CD14-positive monocyte (primary cell): ENCODE results near the gene DNAJC1. TPM values are rescaled to one million over a fixed set of nuclear protein-coding genes. Genes with fewer than 3 reads are reported as not detected.

Source experiments
- DNase-seq, 3 donors: peaks; one replicate each; pipeline ENCODE4 v3.0.0-alpha.2; 2011 to 2022
- H2AFZ ChIP-seq: 2 replicates; pipeline ENCODE4 v1.6.0; 2012; ENCODE audit warnings: mild to moderate bottlenecking, low read depth, low read length, inconsistent platforms; ENCODE audit not compliant: insufficient read depth, poor library complexity, severe bottlenecking
- H3K27ac ChIP-seq, 2 donors: 1 replicate in 1 of 2; 2 replicates in 1 of 2; pipeline ENCODE4 v1.5.1; 2012 to 2013; ENCODE audit warnings: low read length in 2 of 2, control low read depth in 1 of 2, inconsistent platforms in 1 of 2, low read depth in 1 of 2, mild to moderate bottlenecking in 1 of 2
- H3K27me3 ChIP-seq, 2 donors: one replicate each; pipeline versions ENCODE4 v1.6.0 to v1.6.1; 2011 to 2013; ENCODE audit warnings: low read length in 2 of 2; ENCODE audit not compliant: control insufficient read depth in 2 of 2, insufficient read depth in 2 of 2
- H3K36me3 ChIP-seq, 2 donors: replicated peaks in 1 of 2; 1 replicate in 1 of 2; 2 replicates in 1 of 2; pipeline versions ENCODE4 v1.5.1 to v1.6.1; 2012 to 2013; ENCODE audit warnings: low read length in 2 of 2, control low read depth in 1 of 2, inconsistent platforms in 1 of 2, mild to moderate bottlenecking in 1 of 2; ENCODE audit not compliant: insufficient read depth in 2 of 2, control insufficient read depth in 1 of 2
- H3K4me1 ChIP-seq, 2 donors: 1 replicate in 1 of 2; 2 replicates in 1 of 2; pipeline versions ENCODE4 v1.5.1 to v1.6.1; 2012 to 2013; ENCODE audit warnings: low read length in 2 of 2, control low read depth in 1 of 2, inconsistent platforms in 1 of 2, mild to moderate bottlenecking in 1 of 2, moderate library complexity in 1 of 2; ENCODE audit not compliant: insufficient read depth in 2 of 2, control insufficient read depth in 1 of 2
- H3K4me2 ChIP-seq: replicated peaks from 2 replicates; pipeline ENCODE3; 2012; ENCODE audit warnings: low read length, moderate library complexity, mild to moderate bottlenecking; ENCODE audit not compliant: poor library complexity, severe bottlenecking; ENCODE audit errors: extremely low read depth
- H3K4me3 ChIP-seq, 3 experiments: fragments of 200-600 bp in 1 of 3; sonication (generic) in 1 of 3; replicated peaks in 1 of 3; 1 replicate in 2 of 3; 2 replicates in 1 of 3; pipeline ENCODE4 v1.5.1; 2011 to 2013; ENCODE audit warnings: low read length in 3 of 3, mild to moderate bottlenecking in 3 of 3, control low read depth in 2 of 3, low read depth in 2 of 3, inconsistent platforms in 1 of 3, moderate library complexity in 1 of 3
- H3K79me2 ChIP-seq: 2 replicates; pipeline ENCODE4 v1.6.0; 2012; ENCODE audit warnings: mild to moderate bottlenecking, control low read depth, inconsistent platforms, low read length, moderate library complexity; ENCODE audit not compliant: insufficient read depth
- H3K9ac ChIP-seq: 2 replicates; pipeline ENCODE4 v1.6.0; 2017; ENCODE audit warnings: low read length, mild to moderate bottlenecking; ENCODE audit not compliant: insufficient read depth, poor library complexity, severe bottlenecking
- H3K9me3 ChIP-seq, 2 donors: replicated peaks in 1 of 2; 1 replicate in 1 of 2; 2 replicates in 1 of 2; pipeline versions ENCODE4 v1.5.1 to v1.6.1; 2012 to 2013; ENCODE audit warnings: low read length in 2 of 2, control low read depth in 1 of 2; ENCODE audit not compliant: control insufficient read depth in 1 of 2, insufficient read depth in 1 of 2
- H4K20me1 ChIP-seq: 2 replicates; pipeline ENCODE4 v1.6.0; 2012; ENCODE audit warnings: mild to moderate bottlenecking, low read length, control low read depth, moderate library complexity; ENCODE audit not compliant: insufficient read depth
- H3K27ac Mint-ChIP-seq, 7 donors: one replicate each; pipeline ENCODE4 v1.8.0; 2020; ENCODE audit warnings: mild to moderate bottlenecking in 7 of 7, mixed read lengths in 7 of 7, moderate library complexity in 6 of 7, inconsistent platforms in 2 of 7
- H3K27me3 Mint-ChIP-seq, 3 donors: one replicate each; pipeline ENCODE4 v1.8.0; 2021 to 2022; ENCODE audit warnings: low read depth in 3 of 3, mild to moderate bottlenecking in 3 of 3, mixed read lengths in 3 of 3, moderate library complexity in 3 of 3, inconsistent platforms in 1 of 3
- H3K36me3 Mint-ChIP-seq, 2 donors: one replicate each; pipeline ENCODE4 v1.8.0; 2020; ENCODE audit warnings: mixed read lengths in 2 of 2, inconsistent platforms in 1 of 2, mild to moderate bottlenecking in 1 of 2
- H3K4me1 Mint-ChIP-seq: one replicate; pipeline ENCODE4 v1.8.0; 2020; ENCODE audit warnings: mild to moderate bottlenecking, mixed read lengths
- H3K4me3 Mint-ChIP-seq, 2 donors: one replicate each; pipeline ENCODE4 v1.8.0; 2020; ENCODE audit warnings: mild to moderate bottlenecking in 2 of 2, mixed read lengths in 2 of 2, moderate library complexity in 1 of 2
- H3K9me3 Mint-ChIP-seq, 7 donors: one replicate each; pipeline ENCODE4 v1.8.0; 2020 to 2022; ENCODE audit warnings: mixed read lengths in 7 of 7, mild to moderate bottlenecking in 6 of 7, moderate library complexity in 6 of 7, inconsistent platforms in 2 of 7
- WGBS: methylation state at CpG from one replicate; pipeline ENCODE4 v1.1.5; 2013; ENCODE audit warnings: missing lambda C conversion rate; ENCODE audit not compliant: insufficient coverage; 5-methylcytosine and 5-hydroxymethylcytosine counted together
- intact Hi-C, 2 donors: fragments of 100-400 bp; cut with micrococcal nuclease; formaldehyde crosslinking; loops; one replicate each; pipeline versions ENCODE4 v1.15.0 to v1.15.1; 2023
- polyA plus RNA-seq, 3 donors: library from polyadenylated mRNA; depleted of rRNA in 1 of 3; unstranded in 2 of 3; stranded (reverse) in 1 of 3; fragments of 300-500 nt in 2 of 3; fragments of >200 nt in 1 of 3; fragmentation: Illumina TruSeq in 2 of 3; gene quantifications; 1 replicate in 2 of 3; 2 replicates in 1 of 3; pipeline ENCODE4 v1.2.3, GENCODE V29; 2012 to 2021
- TF ChIP-seq, protein P1 (sequence below): fragments of 200-600 bp; IDR thresholded peaks from one replicate; pipeline ENCODE4 v1.8.0; 2022; ENCODE audit warnings: antibody characterized with exemption, mild to moderate bottlenecking

Gene DNAJC1
- polyA plus RNA-seq, 3 donors, result 11.4 to 12.9 (median 12.5) TPM

DNA sequence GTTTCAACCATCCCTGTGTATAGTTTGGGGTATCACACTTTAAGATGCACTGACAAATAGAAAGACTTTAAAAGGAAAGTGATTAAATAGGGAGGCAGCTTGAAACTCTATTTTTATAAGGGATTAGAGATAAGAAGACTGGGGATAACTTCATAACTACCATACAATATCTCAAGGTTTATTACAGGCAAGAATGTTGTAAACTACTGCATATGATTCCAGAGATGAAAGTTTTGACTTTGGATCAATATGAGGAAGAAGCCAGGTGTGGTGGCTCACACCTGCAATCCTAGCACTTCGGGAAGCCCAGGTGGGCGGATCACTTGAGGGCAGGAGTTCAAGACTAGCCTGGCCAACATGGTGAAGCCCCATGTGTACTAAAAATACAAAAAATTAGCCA lies 96.1 kb downstream of the DNAJC1 start:
- no peak overlapping the region for H2AFZ ChIP-seq
- H3K4me2 ChIP-seq, result no peak overlapping the region
- no peaks in the 10 kb centered on the region for H3K79me2 ChIP-seq
- no peak overlapping the region for H3K4me3 ChIP-seq
- Mint-ChIP-seq H3K27ac (no peak overlapping the region), H3K9me3 (peaks cover 0 to 2% (median 0%) of the 10 kb centered on the region in 7 donors), H3K4me1 (no peaks in the 10 kb centered on the region), H3K27me3 (peaks cover 0 to 2% (median 0%) of the 10 kb centered on the region in 3 donors), H3K36me3 (peaks cover 17 to 24% of the 10 kb centered on the region in 2 donors), H3K4me3 (no peak overlapping the region)
- H3K4me1 ChIP-seq, result no peaks in the 10 kb centered on the region
- H4K20me1 ChIP-seq, result no peaks in the 10 kb centered on the region
- WGBS, result 100% methylated on average over 2 of the region's 2 CpGs
- no peaks in the 10 kb centered on the region for H3K27me3 ChIP-seq
- no peak overlapping the region for H3K9ac ChIP-seq
- H3K9me3 ChIP-seq, result no peaks in the 10 kb centered on the region
- DNase-seq, result no peak
- TF ChIP-seq, protein P1, sequence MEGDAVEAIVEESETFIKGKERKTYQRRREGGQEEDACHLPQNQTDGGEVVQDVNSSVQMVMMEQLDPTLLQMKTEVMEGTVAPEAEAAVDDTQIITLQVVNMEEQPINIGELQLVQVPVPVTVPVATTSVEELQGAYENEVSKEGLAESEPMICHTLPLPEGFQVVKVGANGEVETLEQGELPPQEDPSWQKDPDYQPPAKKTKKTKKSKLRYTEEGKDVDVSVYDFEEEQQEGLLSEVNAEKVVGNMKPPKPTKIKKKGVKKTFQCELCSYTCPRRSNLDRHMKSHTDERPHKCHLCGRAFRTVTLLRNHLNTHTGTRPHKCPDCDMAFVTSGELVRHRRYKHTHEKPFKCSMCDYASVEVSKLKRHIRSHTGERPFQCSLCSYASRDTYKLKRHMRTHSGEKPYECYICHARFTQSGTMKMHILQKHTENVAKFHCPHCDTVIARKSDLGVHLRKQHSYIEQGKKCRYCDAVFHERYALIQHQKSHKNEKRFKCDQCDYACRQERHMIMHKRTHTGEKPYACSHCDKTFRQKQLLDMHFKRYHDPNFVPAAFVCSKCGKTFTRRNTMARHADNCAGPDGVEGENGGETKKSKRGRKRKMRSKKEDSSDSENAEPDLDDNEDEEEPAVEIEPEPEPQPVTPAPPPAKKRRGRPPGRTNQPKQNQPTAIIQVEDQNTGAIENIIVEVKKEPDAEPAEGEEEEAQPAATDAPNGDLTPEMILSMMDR, result no peak
- H3K36me3 ChIP-seq, result peaks cover 5 to 18% of the 10 kb centered on the region in 2 donors
- no peak overlapping the region for H3K27ac ChIP-seq
- intact Hi-C loops, result no loop called here

DNA sequence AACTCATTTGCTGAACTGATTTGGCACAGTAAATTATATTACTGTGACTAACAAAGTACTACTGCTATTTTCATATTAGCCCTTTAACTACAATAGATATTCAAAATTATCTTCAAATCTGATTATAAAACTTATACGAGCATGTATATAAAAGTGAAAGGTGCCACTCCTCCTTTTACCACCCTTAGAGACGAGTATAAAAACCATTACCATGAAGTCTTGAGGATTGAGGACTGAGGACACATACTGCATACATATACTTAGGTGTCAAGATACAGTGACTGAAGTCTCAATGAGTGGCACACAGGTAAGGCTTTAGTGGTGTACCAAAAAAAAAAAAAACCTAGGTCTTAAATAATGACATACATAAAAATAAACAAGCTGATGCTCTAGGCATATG lies 98.6 kb downstream of the DNAJC1 start:
- H3K9me3 ChIP-seq, result no peaks in the 10 kb centered on the region
- Mint-ChIP-seq H3K36me3 (peaks cover 18 to 24% of the 10 kb centered on the region in 2 donors), H3K4me3 (no peak overlapping the region), H3K27me3 (no peaks in the 10 kb centered on the region), H3K9me3 (peaks cover 0 to 3% (median 0%) of the 10 kb centered on the region in 7 donors), H3K27ac (no peak overlapping the region), H3K4me1 (no peaks in the 10 kb centered on the region)
- no peak overlapping the region for H3K9ac ChIP-seq
- WGBS, result no CpG with 5 or more reads among the region's 2 CpGs
- TF ChIP-seq, protein P1, result no peak
- H3K4me1 ChIP-seq, result no peaks in the 10 kb centered on the region
- H3K4me3 ChIP-seq, result no peak overlapping the region
- H3K79me2 ChIP-seq, result no peaks in the 10 kb centered on the region
- no peak overlapping the region for H2AFZ ChIP-seq
- no peak overlapping the region for H3K27ac ChIP-seq
- no peaks in the 10 kb centered on the region for H3K27me3 ChIP-seq
- H3K4me2 ChIP-seq, result no peak overlapping the region
- DNase-seq, result no peak
- intact Hi-C loops, result no loop called here
- H4K20me1 ChIP-seq, result no peaks in the 10 kb centered on the region
- H3K36me3 ChIP-seq, result peaks cover 5 to 22% of the 10 kb centered on the region in 2 donors
